Cortex of kidney (tissue), 1 donor: ENCODE measurements around the gene PIP5K1B.
"Not testable (repeated sequence)": the region's sequence is repeated elsewhere in the genome, so short reads cannot be mapped to it uniquely, and the experiment has no call there.

Source experiments
- DNase-seq: peaks from one replicate; lab custom pipeline; 2025; lab: John Stamatoyannopoulos, UW

Gene PIP5K1B

DNA sequence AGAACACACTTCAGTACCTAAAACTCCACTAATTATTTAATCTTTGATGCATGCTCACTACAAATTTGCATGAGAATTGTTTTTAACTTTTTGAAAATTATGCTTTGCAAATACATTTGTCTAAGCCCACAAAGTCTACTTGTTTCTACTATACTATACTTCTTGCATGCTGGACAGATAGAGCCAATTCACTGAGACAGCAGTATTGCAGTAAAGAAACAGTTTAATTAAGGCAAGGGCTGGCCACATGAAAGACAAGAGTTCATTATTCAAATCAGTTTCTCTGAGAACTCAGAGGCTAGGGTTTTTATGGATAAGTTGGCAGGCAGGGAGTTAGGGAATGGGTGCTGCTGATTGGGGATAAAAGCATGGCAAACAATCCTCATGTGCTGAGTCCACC is 324.5 kb downstream of the PIP5K1B start:
- no peak for DNase-seq

DNA sequence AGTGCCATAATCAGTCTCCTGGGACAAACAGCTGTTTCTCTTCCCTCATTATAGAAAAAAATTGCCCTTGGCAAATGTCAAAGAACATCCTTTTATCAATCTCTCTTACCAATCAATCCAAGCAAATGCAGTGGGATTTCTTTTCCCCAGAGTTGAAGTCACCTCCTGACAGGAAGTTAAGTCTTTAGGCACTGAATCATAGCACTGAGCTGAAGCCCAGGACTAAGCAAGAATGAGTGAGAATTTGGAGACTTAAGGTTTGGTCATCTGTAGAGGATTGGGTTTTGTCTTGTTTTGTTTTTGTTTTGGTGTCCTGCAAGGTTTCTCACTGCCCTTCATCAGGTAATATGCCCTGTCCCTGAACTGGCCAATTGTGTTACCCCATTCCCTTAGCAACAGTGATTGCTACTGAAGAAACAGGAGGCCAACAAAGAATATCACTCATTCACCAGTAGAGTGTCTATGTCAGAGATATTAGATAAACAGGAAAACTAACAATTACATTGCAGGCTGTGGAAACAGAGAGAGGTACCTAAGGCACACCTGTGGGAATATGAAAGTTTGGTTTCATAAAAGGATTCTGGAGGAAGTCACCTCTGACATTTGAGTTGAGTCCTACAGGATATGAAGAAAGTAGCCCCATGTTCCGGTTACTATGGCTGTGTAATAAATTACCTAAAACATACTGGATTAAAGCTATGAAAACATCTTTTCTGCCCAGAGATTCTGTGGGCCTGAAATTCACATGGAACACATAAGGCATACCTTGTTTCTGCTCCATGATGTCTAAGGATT is 326.0 kb downstream of the PIP5K1B start:
- DNase-seq: no peak

DNA sequence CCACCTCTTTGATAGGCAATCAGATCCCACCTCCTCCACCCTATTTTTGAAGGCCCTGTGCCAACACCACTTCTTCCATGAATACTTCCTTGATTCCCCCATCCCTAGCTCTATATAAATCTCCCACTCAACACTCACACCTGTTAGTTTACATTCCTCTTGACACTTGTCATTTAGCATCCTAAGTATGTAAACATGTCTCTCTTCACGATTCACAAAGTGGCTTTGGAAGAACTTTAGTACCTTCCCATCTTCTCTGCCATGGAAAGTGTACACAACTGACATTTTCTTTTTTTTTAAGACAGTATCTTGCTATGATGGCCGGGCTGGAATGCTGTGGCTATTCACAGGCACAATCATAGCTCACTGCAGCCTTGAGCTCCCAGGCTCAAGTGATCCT is 329.0 kb downstream of the PIP5K1B start:
- no peak for DNase-seq

DNA sequence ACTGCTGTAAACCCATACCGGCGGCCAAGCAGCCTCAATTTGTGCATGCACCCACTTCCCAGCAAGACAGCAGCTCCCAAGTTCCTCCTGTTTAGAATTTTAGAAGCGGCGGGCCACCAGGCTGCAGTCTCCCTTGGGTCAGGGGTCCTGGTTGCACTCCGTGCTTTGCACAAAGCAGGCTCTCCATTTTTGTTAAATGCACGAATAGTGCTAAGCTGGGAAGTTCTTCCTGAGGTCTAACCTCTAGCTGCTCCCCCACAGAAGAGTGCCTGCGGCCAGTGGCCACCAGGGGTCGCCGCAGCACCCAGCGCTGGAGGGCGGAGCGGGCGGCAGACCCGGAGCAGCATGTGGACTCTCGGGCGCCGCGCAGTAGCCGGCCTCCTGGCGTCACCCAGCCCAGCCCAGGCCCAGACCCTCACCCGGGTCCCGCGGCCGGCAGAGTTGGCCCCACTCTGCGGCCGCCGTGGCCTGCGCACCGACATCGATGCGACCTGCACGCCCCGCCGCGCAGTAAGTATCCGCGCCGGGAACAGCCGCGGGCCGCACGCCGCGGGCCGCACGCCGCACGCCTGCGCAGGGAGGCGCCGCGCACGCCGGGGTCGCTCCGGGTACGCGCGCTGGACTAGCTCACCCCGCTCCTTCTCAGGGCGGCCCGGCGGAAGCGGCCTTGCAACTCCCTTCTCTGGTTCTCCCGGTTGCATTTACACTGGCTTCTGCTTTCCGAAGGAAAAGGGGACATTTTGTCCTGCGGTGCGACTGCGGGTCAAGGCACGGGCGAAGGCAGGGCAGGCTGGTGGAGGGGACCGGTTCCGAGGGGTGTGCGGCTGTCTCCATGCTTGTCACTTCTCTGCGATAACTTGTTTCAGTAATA is 330.6 kb downstream of the PIP5K1B start, which contains the start of gene FXN:
Gene FXN, plus strand, starts transcription at position 315 of the 871 bp plus-strand sequence. Its CDS starts 31 bp downstream, at position 346.
- peak; percentile 21 for DNase-seq

DNA sequence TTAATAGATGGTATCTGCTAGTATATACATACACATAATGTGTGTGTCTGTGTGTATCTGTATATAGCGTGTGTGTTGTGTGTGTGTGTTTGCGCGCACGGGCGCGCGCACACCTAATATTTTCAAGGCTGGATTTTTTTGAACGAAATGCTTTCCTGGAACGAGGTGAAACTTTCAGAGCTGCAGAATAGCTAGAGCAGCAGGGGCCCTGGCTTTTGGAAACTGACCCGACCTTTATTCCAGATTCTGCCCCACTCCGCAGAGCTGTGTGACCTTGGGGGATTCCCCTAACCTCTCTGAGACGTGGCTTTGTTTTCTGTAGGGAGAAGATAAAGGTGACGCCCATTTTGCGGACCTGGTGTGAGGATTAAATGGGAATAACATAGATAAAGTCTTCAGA is 331.3 kb downstream of the PIP5K1B start:
- no peak for DNase-seq

DNA sequence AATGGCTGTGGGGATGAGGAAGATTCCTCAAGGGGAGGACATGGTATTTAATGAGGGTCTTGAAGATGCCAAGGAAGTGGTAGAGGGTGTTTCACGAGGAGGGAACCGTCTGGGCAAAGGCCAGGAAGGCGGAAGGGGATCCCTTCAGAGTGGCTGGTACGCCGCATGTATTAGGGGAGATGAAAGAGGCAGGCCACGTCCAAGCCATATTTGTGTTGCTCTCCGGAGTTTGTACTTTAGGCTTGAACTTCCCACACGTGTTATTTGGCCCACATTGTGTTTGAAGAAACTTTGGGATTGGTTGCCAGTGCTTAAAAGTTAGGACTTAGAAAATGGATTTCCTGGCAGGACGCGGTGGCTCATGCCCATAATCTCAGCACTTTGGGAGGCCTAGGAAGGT is 331.8 kb downstream of the PIP5K1B start:
- DNase-seq: no peak

DNA sequence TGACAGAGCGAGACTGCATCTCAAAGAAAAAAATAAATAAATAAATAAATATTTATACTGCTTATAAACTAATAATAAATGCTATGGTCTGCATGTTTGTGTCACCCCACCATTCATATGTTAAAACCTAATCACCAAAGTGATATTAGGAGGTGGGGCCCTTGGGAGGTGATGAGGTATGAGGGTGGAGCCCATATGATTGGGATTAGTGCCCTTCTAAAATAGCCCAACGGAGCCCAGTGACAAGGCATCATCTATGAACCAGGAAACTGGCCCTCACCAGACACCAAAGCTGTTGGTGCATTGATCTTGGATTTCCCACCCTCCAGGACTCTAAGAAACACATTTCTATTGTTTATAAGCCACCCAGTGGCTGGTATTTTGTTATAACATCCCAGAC is 335.6 kb downstream of the PIP5K1B start:
- DNase-seq: no peak

DNA sequence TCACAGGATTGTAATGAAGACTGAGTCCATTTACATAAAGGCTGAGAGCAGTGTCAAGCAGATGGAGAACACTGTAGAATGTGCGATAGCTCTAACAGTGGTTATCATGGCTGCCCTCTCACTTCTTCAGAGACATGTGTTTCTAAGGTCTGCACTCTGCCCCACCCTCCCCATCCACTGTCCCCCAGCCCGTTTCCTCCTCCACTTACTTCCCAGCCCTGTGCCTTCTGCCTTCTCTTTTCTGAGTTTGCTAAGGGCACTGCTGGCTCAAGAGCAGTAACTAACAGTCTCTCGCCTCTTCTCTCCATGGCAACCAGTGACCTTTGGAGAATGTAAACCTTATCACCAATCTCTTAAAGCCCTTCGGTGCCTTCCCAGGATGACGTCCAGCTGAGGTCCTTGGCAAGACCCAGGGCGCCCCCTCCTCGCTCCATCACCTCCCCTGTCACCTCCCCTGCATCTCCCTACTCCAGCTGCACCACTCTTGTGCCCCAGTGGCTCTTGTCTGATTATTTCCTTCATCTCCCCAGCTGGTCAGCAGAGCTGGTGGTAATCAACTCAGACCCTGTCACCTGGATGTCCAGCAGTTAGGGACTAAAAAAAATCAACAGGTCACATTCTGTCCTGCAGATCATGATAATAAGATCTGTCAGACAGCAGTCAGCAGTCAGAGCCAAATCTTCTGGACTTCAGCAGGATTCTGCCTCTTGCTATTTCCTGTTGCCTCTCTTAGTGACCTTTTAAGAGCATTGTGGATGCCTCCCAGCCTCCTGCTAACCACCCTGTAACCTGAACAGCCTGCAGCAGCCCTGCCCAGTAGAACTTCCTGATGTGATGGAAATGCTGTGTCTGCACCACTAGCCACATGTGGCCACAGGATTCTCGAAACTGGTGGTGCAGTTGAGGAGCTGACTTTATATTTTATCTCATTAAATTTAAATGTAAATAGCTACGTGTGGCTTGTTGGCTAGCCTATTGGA is 339.5 kb downstream of the PIP5K1B start:
- no peak for DNase-seq

DNA sequence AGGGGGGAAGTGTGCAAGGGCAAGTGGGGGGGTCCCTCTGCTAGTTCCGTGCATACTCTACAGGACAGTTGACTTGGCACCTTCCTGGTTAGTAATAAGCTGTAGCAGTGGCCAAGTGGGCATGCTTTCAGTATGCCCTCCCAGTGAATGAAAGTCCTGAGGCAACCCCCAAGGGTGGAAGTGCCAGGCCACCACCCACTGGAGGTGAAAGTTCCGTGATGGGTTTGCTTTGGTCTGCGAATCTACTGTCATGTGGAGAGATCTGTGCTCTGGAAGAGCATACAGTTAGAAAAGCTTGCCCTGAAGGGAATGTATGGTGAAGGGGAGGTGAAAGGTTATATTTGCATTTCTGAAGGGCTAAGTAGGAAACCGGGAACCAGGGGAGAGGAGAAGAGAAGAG is 340.8 kb downstream of the PIP5K1B start:
- DNase-seq: no peak

DNA sequence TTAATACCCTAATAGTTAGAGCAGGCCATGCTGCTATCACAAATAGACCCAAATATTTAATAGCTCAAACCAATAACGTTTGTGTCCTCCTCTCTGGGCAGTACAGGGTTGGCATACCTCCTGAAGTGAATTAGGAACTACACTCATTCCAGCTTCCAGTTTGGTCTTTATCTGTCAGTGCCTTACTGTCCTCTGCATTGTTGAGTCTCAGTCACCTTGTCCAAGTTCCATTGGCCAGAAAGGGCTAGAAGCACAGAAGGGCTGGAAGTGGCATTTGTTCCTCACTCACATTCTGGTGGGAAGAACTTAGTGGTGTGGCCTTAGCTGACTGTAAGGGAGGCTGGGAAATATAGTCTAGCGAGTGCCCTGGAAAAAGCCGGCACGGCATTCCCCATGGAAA is 341.7 kb downstream of the PIP5K1B start:
- DNase-seq: no peak

DNA sequence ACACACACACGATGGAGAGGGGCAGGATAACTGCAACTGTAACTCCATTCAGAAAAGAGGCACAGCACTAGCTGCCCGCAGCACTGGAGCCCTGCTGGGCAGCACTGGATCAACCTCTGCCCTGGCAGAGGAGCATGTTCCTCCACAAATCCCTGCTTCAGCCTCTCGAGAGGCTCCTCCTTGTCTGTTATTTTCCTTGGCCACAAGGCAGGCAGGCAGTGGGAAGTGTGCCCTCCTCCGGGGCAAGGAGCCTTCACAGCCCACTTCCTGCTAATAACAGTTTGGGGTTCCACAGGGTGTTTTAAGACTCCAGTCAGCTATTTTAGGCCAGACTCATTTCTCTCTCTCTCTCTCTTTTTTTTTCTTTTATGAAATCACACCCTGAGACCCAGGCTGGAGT is 342.3 kb downstream of the PIP5K1B start:
- no peak for DNase-seq

DNA sequence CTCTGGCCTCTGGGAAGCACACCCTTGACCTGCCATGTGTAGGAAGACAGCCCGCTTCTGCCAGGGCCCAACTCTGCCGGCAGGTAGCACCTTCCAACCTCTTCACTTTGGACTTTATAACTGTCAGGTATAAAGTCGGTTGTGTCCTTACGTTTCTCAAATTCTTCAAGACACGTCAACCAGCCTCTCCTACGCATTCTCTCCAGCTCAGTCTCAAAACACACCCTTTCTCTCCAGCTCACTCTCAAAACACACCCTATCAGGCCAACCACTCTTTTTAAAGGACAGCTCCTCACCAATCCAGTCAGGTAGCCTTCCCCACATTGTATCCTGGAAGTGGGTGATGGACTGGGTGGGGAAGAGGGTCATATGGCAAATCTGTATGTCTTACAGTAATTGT is 344.1 kb downstream of the PIP5K1B start:
- DNase-seq: no peak

DNA sequence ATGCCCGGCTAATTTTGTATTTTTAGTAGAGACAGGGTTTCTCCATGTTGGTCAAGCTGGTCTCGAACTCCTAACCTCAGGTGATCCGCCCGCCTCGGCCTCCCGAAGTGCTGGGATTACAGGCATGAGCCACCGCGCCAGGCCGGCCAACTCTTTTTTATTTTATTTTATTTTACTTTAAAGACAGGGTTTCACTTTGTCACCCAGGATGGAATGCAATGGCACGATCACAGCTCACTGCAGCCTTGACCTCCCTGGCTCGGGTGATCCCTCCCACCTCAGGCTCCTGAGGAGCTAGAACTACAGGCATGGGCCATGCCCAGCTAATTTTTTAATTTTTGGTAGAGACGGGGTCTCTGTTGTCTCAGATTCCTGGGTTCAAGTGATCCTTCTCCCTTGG is 345.9 kb downstream of the PIP5K1B start:
- not testable (repeated sequence) for DNase-seq

DNA sequence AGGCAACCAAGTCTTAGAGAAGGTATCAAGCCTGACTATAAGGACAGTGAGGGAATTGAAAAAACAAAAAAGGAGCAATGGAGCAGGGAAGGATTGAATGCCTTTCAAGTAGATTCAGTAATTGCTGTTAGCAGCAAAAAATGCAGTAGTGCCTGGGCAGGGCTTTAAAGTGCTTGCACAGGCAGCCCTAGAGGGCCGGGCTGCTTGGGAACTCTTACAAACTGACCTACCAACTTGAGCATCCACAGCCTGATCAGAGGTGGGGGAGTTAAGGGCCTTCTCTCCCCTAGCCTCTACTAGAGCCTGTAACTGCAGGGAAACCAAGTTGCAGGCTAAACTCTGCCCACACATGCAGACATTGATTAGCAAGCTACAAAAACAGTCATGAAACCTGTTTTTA is 349.9 kb downstream of the PIP5K1B start:
- DNase-seq: no peak

DNA sequence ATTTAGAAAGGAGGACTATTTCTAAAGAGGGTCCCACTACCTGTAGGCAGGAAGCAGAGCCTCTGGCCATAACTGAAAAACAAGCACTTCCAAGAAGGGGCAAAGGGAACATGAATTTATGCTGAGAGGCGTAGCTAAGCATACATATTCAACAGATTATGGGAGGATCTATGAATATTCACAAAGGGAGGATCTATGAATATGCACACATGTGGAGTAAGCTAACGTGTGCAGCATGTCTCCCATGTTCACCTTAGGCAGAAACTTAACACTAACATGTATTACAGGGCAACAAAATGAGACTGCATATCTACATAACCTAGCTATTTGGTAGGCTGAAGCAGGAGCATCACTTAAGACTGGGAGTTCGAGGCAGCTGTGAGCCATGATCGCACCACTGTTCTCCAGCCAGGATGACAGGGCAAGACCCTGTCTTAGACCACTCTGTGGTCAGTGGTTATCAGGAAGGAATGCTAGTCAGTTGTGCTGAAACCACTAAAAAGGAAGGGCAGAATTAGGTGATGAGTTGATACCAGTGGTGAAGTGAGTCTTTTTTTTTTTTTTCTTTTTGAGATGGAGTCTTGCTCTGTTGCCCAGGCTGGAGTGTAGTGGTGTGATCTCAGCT is 351.3 kb downstream of the PIP5K1B start:
- no peak for DNase-seq

DNA sequence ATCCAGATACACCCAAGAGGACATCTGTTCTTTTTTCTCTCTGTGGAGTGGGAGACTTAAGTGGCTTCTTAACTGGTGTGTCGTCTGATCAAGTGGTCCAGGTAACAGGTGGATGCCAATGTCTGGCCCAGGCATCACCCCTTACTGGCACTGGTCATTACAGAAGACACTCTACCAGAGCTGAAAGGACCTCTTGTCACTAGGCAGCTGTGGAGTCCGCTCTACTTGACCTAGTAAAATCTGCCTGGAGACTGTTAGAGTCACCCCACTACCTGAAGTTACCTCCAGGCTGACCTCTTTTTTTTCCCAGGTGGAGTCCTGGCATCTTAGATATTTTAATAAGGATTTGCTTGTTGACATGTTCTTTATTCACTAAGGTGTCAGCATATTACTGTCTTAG is 353.1 kb downstream of the PIP5K1B start:
- DNase-seq: no peak
